Endometrial microvascular endothelial cells (primary cell): ENCODE data around the gene ALDH5A1. TPM values are rescaled to one million over a fixed set of nuclear protein-coding genes. Genes with fewer than 3 reads are reported as not detected.

Experiments
- in situ Hi-C: cut with HindIII; loops from 2 replicates; pipeline ENCODE4 v1.10.0; 2017; ENCODE audit warnings: low sequenced_read_pairs, low pct_unique_long_range_greater_than_20kb; ENCODE audit errors: inconsistent ontology term
- total RNA-seq: library from RNA; depleted of rRNA; stranded (reverse); fragments of >200 nt; gene quantifications from one replicate; pipeline ENCODE4 v1.2.3, GENCODE V29; 2015; ENCODE audit errors: inconsistent ontology term

The ALDH5A1 gene
- 0.84 TPM for total RNA-seq

DNA sequence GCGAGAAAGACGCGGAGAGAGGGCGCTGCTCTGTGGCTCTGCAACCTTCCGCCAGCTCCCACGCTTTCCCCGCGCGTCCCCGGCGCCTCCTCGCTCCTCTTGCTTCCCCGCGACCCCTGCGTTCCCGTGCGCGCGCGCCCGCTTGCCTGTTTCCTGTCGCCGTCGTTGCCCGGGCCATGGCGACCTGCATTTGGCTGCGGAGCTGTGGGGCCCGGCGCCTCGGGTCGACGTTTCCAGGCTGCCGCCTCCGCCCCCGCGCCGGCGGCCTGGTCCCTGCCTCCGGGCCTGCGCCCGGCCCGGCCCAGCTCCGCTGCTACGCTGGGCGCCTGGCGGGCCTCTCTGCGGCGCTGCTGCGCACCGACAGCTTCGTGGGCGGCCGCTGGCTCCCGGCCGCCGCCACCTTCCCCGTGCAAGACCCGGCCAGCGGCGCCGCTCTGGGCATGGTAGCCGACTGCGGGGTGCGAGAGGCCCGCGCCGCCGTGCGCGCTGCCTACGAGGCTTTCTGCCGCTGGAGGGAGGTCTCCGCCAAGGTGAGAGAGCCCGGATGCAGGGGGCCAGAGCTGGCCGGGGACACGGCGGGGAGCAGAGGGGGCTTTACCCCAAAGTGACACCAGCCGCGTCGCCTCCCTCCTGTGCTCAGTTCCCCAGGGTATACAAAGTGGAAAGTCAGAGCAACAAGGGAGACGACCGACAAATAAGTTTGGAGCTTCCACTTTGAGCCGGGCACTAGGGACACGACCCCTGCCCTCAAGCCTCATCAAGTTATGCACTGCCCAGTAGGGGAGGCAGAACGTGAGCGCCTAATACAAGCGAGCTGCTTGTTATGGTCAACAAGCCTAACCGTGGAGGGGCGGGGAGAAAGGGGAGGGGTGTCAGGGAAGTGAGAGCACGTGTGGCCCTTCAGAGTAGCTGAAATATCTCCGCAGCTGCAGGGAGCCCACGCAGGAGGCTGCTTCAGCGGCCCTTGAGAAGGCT lies at the start of gene ALDH5A1:
Gene ALDH5A1 (plus strand): TSS at position 149 of the 975 bp plus-strand sequence. CDS start 28 bp downstream, at position 177.
- in situ Hi-C loops, result no loop called here

DNA sequence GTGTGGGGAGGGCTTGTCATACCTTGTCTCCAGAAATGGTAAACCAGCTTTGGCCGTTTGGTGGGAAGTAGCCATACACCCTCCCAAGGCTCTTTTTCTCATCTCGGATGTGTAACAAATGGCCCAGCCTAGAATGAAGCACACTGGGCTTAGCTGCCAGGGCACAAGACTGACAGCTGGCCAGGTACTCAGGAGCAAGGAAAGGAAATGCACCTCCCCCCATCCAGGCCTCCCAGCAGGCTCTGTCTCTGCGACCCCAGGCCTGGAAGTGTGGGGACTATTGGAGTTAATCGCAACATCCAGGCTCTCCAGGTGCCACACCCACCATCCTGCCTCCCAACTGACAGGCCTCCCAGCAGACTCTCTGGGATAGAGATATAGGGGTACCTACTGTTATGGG lies 49.1 kb upstream of the ALDH5A1 start:
- in situ Hi-C loops, result no loop called here

DNA sequence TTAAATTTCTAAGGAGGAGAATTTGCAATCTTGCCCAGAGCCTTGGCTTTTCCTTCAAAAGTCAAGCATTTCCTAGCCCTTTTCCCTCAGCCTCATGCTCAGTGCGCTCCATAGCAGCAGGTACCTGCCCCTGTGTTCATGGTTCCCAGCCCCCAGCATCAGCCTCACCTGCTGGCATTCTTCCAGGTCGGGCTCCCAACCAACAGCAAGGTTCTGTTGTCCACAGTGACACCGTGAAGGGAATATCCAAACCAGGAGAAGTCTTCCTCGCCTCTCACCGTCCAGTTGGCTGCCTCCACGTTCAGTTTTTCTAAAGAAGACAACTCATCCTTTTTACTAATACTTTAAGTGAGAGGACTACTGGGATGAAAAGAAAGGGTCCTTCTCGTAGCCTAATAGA lies 48.1 kb upstream of the ALDH5A1 start:
- in situ Hi-C loops, result no loop called here

DNA sequence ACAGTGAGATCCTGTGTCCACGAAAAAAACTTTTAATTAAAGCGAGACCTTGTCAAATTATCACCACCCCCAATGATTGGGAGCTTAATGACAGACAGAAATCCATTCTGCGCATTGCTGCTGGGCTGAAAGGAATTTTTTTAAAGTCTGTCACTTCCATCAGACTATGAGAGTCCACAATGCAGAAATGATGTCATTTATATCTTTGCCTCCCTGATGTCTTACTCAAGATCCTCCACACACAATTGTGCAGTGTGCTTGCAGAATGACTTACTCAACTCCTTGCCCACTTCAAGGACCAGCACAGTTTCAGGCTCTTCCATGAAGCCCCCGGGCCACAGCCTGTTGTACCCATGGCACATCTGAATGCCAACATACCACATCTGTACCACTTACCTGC lies 46.4 kb upstream of the ALDH5A1 start:
- in situ Hi-C loops, result no loop called here

DNA sequence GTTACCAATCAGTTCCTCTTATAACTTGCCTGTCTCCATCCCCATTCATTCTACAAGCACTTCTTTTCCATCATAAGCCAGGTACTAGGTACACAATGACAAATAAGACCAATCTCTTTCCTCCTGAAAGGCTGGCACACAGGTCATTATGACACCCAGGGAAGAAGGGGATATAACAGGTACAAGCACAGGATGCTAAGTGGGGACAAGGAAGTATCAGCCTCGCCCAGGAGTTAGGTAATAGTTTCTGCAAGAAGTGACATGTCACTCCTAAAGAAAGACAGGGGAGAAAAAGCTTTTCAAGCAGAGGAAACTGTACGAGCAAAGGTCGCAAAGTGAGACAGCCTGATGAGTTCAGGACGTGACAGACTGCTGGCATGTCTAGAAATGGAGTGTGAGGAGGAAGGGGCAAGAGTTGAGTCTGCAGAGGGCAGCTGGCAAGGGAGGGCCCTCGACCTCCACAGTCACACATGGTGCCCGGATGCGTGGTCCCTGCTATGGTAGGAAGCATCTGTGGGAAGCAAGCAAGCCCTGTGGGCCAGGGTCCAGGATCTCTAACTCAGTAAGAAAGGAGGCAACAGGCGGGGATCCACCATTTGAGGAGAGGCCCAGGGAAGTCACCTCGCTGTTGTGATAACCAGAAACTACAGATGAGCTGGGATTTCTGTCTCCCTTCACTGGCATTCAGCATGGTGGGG lies 45.8 kb upstream of the ALDH5A1 start:
- in situ Hi-C loops, result no loop called here

DNA sequence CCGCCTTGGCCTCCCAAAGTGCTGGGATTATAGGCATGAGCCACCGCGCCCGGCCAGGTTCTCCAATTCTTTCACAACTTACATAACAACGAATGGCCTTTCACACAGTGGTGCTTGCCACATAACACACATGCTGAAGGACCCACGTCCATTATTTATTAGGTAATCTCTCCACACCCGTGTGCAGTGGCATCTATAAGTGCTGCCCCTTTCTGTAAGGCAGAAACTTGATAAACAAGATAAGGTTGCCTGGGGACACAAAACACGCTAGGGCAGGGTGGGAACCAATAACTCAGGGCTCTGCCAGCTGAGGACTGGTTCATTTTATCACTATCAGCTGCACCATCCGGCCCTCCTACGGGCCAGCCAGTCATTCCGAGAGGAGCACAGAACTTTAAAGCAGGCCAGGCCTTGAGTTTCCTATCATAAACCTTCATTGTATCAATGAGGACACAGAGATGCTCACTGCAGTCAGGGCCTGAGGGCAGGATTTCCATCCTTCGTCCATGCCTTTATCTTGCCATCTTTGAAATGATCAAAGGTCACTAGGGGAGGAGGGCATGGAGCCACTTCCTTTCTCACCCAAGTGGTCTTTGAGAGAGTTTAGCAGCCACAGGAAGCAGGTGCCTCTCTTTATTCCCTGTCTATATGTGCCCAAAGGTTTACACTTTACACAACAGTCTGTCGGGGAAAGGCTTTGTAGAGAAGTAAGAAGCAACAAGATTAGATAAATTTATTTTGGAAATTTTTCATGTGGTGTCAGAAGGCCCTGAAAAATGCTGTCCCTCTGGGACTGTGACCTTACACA lies 43.0 kb upstream of the ALDH5A1 start:
- in situ Hi-C loops, result no loop called here

DNA sequence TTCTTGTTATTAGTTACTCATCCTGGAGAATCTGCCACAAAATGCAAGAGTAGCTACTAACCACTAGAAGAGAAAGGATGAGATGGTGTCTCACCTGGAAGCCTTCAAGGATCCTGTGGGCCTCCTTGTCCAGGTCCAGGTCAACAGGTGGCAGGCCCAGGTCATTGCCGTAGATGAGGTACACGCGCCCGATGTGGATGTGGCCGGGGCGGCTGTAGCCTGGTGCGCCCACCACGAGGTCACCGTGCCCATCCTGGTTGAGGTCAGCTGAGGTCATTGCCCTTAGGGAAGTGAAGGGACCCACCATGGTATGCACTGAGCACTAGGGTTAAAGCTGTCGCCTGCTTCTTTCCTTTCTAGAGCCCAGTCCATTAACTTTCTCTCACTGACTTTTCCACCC lies 40.8 kb upstream of the ALDH5A1 start:
- in situ Hi-C loops, result no loop called here

DNA sequence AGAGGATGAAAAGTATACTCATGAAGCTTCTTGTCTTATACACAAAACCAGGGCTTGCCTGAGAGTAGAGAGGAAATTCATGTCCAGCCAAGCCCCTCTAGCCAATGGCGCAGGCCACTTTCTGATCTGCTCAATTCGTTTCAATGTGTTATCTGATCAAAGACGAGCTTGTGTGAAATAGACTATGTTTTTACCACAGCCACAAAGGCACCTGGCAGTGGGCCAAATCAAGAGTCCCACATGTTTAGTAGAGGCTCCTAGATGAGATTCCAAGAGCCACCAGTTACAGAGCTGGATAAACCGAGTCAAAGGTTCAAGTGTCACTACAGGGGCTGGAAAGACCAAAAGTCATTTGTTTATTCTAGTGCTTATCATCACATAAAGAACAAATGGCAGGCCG lies 40.3 kb upstream of the ALDH5A1 start:
- in situ Hi-C loops, result no loop called here

DNA sequence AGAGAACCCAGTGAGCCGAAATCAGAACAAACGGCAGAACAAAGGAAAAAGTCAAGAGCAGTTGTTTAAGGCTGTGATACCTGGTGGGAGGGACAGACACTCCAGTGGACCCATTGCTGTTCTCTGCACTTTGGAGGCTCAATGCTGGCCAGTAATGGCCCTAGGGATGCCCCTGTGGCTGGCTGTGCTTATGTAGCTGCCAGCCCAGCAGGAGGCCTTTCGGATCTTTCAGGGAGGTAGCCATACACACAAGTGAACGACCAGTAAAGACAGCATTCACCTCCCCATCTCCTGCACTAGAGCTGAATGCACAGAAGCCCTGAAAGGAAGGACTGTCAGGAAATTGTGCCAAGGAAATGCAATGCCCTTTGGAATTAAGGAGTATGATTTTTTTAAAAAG lies 39.7 kb upstream of the ALDH5A1 start:
- in situ Hi-C loops, result no loop called here

DNA sequence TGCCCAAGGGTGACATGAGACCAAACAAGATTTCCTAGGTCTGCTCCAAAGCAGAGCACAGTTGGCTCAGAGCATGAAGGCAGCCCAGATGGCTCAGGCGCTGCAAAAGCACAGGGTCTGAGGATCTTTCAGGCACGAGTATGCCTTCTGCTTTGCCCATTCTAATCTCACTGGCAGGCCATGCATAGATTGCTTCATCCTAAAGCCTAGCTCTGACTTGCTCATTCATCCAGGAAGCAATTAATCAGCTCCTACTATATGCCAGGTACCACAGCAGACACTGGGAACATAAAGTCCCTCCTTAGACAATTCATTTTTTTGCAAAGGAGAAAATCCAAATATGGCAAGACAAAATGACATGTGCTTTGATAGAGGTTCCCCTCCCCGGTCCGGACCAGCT lies 36.6 kb upstream of the ALDH5A1 start:
- in situ Hi-C loops, result no loop called here

DNA sequence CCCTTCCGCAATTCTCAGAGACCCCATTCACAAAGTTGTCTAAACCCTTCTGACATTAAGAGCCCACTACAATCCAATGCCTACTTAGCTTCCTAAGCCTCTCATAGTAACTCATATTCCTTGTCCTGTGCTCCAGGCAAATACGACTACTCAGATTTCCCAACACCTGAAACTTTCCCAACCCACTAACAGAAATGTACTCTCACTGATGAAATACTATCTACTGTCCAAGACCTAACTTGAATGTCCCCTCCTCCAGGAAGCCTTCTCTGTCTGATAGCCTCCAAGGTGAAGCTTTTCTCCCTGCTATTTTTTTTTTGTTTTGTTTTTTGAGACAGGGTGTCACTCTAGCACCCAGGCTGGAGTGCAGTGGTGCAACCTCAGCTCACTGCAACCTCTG lies 35.8 kb upstream of the ALDH5A1 start:
- in situ Hi-C loops, result no loop called here

DNA sequence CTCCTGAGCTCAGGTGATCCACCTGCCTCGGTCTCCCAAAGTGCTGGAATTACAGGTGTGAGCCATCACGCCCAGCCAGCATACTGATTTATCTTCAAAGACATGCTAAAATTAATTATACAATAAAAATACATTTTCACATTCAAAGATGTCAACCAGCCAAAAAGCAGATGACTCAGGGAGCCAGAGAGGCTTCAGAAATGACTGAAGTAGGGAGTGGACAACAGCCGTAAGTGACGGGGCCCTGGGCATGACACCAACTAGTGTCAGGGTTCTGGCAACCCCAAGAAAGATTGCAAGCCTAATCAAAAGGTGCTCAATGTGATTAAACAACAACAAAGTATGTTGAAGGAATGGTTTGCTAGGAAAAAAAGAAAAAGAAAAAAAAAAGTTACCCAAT lies 33.8 kb upstream of the ALDH5A1 start:
- in situ Hi-C loops, result no loop called here

DNA sequence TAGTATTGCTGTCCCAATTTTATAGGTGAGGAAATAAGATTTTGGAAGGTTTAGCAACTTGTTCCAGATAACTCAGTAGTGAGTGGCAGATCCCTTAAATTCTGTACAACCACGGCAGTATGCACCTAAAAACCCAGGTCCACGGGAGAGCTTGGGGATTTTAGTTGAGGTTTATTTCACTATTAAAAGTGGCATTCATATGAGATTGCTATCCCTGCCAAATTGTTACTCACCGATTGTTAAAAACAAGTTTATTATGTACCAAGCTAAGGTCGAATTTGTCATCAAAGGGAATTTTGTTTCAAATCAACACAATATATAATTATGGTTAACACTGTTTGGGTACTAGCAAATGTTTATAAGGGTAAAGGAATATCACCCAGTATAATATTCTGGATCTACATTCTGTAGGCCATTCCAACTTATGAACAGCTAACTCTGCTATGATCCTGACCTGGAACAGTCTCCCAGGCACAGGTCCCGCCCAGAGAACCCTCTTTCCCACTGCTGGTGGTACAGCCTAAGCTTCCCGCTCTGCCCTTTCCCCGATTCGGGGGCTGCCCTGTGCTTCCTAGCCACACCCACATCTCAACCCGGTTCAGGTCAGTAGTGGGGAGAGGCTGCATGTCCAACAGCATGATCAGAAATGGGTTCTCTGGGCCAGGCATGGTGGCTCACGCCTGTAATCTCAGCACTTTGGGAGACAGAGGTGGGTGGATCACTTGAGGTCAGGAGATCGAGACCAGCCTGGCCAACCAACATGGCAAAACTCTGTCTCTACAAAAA lies 30.3 kb upstream of the ALDH5A1 start:
- in situ Hi-C loops, result no loop called here

DNA sequence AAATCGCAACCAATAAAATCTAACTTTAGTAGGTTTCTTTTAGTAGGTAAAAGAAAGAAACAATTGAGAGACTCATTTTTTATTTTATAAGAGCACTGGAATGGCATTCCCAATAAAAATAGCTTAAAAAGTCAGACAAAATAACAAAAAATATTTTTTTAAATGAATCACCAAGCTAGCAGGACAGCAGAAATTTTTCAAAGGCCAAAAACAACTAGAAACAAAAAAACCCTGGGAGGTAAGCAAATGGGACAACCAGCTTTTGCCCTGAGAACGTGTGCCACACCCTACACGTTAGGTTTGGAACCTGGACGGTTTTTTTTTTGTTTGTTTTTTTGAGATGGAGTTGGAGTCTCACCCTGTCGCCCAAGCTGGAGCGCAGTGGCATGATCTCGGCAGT lies 25.0 kb upstream of the ALDH5A1 start:
- in situ Hi-C loops, result no loop called here

DNA sequence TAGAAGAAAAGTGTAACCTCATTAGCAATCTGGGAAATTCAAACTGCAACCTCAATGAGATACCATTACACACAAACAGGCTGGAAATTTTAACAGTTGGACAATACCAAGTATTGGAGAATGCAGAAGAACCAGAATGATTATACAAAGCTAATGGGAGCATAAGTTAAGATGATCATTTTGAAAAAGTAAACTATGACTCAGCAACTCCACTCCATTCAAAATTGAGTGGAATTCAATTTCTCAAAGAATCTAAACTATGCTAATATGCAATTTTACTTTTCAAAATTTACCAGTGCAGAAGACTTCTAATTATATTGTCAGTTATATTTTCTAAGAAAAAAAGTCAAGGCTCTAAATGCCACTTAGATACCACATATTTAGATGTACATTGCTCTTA lies 22.6 kb upstream of the ALDH5A1 start:
- in situ Hi-C loops, result no loop called here

DNA sequence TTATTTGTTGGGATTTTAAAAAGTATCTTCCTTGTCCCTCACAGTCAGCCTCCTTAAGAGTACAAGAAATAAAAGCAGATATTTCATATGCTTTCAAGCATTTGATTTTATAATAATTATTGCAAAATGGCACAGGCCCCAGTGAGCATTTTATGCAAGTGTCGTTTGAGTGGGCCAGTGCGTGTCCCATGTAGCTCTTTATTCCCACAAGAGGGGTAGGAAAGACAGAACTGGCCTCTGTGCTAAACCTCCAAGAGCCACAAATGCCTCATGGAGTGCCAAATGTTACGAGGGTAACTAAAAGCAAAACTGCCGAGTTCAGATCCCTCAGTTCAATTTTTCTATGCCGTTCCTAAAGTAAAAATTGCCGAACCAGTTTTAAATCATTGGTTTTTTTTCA lies 18.1 kb upstream of the ALDH5A1 start:
- in situ Hi-C loops, result no loop called here

DNA sequence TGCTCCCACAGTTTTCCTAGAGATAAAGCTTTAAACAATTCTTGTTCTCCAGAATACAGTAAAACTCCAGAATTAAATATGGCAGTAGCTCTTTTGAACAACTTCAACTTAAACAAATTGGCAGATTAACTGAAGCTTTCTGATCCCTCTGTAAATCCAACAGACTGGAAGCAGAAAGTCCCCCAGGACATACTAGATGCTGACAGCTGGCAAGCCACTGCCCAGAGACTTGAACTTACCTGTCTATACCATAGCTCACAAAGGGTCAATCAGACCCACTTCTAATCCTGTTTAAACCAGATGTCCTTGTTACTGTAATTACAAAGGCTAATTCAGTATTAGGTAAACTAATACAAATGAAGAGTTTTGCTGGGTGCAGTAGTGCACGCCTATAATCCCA lies 17.7 kb upstream of the ALDH5A1 start:
- in situ Hi-C loops, result no loop called here

DNA sequence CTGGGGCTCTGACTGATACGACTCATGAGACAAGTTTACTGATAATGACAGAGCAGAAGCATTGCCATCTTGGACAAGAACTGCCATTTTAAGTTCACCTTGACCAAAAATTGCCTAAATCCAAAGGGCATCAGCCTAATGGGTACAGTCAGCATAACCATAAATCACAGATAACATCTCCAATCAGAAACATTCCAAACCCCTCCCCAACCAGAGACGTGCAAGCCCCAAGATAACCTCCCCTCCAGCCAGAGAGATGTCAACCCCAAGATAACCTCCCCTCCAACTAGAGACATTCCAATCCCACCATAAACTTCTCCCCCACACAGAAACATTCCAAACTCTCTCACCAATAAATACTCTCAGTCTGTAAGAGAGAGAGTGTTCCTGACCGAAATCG lies 15.9 kb upstream of the ALDH5A1 start:
- in situ Hi-C loops, result no loop called here

DNA sequence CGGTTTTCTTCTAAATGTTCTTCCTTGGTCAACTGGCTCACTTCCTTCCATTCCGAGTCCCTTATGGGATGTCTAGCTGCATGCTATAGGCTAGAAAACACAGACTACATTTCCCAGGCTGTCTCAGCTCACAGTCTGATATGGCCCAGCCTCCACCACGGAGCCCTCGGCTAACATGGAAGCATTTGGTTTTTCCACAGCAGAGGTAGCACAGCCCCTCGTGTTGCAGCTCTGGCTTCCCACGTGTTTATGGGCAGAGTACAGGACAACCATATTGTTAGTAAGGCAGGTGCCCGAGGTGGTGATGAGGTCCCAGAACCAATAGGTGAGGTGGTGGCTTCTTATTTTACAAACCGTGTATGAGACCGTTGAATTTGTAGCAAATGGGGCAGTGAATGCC lies 14.1 kb upstream of the ALDH5A1 start:
- in situ Hi-C loops, result no loop called here
